GM18951 (cell line): ENCODE data around the gene CDCA3.
A peak's percentile ranks its signal among the peaks of the same experiment; 100 is the strongest.
"Not testable (repeated sequence)": the region's sequence is repeated elsewhere in the genome, so short reads cannot be mapped to it uniquely, and the experiment has no call there.

Source experiments
- POLR2A ChIP-seq: IDR thresholded peaks from 4 replicates; pipeline ENCODE4 v1.6.1; 2011; ENCODE audit warnings: mild to moderate bottlenecking; ENCODE audit not compliant: insufficient read length, insufficient read depth; ENCODE audit errors: extremely low read depth
- in situ Hi-C: fragments of 300-500 bp; cut with MboI; formaldehyde crosslinking; loops from one replicate; pipeline ENCODE4 v1.12.0; 2022; ENCODE audit warnings: low sequenced_read_pairs, mixed read lengths, inconsistent platforms; ENCODE audit not compliant: unreplicated experiment

Gene CDCA3

GRCh38 chr12:6867413-6868210, 16.5 kb upstream of the CDCA3 start, which contains the start of gene TPI1:
TPI1 (plus strand) TSS chr12:6867531; CDS start chr12:6867567, 36 bp downstream.
- in situ Hi-C loops: no loop called here
- TF ChIP-seq POLR2A: peak; percentile 99

- in situ Hi-C loops: no loop called here
- no peak for TF ChIP-seq POLR2A
These were observed 15.9 kb upstream of the CDCA3 start for GRCh38 chr12:6866920-6867412.

- in situ Hi-C loops: no loop called here
- TF ChIP-seq POLR2A: no peak
These were observed 15.3 kb upstream of the CDCA3 start for GRCh38 chr12:6866163-6866919.

- in situ Hi-C loops: not testable (repeated sequence)
These were observed 14.2 kb upstream of the CDCA3 start for GRCh38 chr12:6865307-6865706.

GRCh38 chr12:6863586-6864321, 12.7 kb upstream of the CDCA3 start:
- no peak for TF ChIP-seq POLR2A
- in situ Hi-C loops: no loop called here

- TF ChIP-seq POLR2A: no peak
- in situ Hi-C loops: no loop called here
These were observed 11.9 kb upstream of the CDCA3 start for GRCh38 chr12:6863033-6863432.

- in situ Hi-C loops: no loop called here
- no peak for TF ChIP-seq POLR2A
These were observed 10.3 kb upstream of the CDCA3 start for GRCh38 chr12:6861391-6861790.

- no peak for TF ChIP-seq POLR2A
- in situ Hi-C loops: no loop called here
These were observed 9.9 kb upstream of the CDCA3 start for GRCh38 chr12:6860942-6861341.

- in situ Hi-C loops: no loop called here
- no peak for TF ChIP-seq POLR2A
These were observed 9.0 kb upstream of the CDCA3 start for GRCh38 chr12:6860116-6860515.

GRCh38 chr12:6858799-6859198, 7.7 kb upstream of the CDCA3 start:
- in situ Hi-C loops: no loop called here
- no peak for TF ChIP-seq POLR2A

- no peak for TF ChIP-seq POLR2A
- in situ Hi-C loops: no loop called here
These were observed 4.2 kb upstream of the CDCA3 start for GRCh38 chr12:6855322-6855721.

- in situ Hi-C loops: no loop called here
- no peak for TF ChIP-seq POLR2A
These were observed 3.0 kb upstream of the CDCA3 start for GRCh38 chr12:6854036-6854435.

GRCh38 chr12:6853626-6854025, 2.5 kb upstream of the CDCA3 start:
- in situ Hi-C loops: no loop called here
- no peak for TF ChIP-seq POLR2A

- no peak for TF ChIP-seq POLR2A
- in situ Hi-C loops: no loop called here
These were observed 1.7 kb upstream of the CDCA3 start for GRCh38 chr12:6852651-6853354.
